Stimulated activated CD4-positive, alpha-beta T cell treated with anti-CD3 and anti-CD28 coated beads, Interleukin-1b, Interleukin-23, amount 100 ng/mL, for 24 hours (primary cell): Measurements from ENCODE around the gene POLD3.

Experiments used
- DNase-seq, 4 experiments: peaks; one replicate each; pipeline ENCODE4 v3.0.0-alpha.2; 2020; ENCODE audit warnings: low read depth in 4 of 4, low spot score in 1 of 4

The POLD3 gene

GRCh38 chr11:74672332-74672955 is 80.1 kb downstream of the POLD3 start:
- DNase-seq = no peak

GRCh38 chr11:74672956-74673692 is 80.7 kb downstream of the POLD3 start:
- DNase-seq = no peak

GRCh38 chr11:74673693-74674360 is 81.4 kb downstream of the POLD3 start:
- DNase-seq = no peak

- no peak for DNase-seq
These were observed 83.4 kb downstream of the POLD3 start for GRCh38 chr11:74675761-74676160.

GRCh38 chr11:74676596-74676995 is 84.2 kb downstream of the POLD3 start:
- DNase-seq = no peak

- no peak for DNase-seq
These were observed 84.7 kb downstream of the POLD3 start for GRCh38 chr11:74677131-74677530.

- DNase-seq = no peak
These were observed 85.7 kb downstream of the POLD3 start for GRCh38 chr11:74678041-74678440.

GRCh38 chr11:74678591-74679512 is 86.5 kb downstream of the POLD3 start:
- DNase-seq = no peak

GRCh38 chr11:74679513-74679865 is 87.1 kb downstream of the POLD3 start:
- DNase-seq = no peak

- no peak for DNase-seq
These were observed 87.8 kb downstream of the POLD3 start for GRCh38 chr11:74680035-74680671.

GRCh38 chr11:74680703-74681531 is 88.5 kb downstream of the POLD3 start:
- no peak for DNase-seq

- DNase-seq = no peak
These were observed 89.6 kb downstream of the POLD3 start for GRCh38 chr11:74681686-74682651.

GRCh38 chr11:74682731-74683278 is 90.4 kb downstream of the POLD3 start:
- DNase-seq = no peak

GRCh38 chr11:74683279-74683871 is 91.0 kb downstream of the POLD3 start:
- DNase-seq = no peak

- no peak for DNase-seq
These were observed 91.6 kb downstream of the POLD3 start for GRCh38 chr11:74683941-74684481.

- DNase-seq = no peak
These were observed 92.3 kb downstream of the POLD3 start for GRCh38 chr11:74684661-74685060.

GRCh38 chr11:74685338-74685737 is 93.0 kb downstream of the POLD3 start:
- no peak for DNase-seq

- DNase-seq = no peak
These were observed 93.5 kb downstream of the POLD3 start for GRCh38 chr11:74685905-74686304.
